Heart right ventricle (tissue), 16 donors: ENCODE data around the gene PPT2. TPM values are rescaled to one million over a fixed set of nuclear protein-coding genes. Genes with fewer than 3 reads are reported as not detected.

ENCODE experiments used
- ATAC-seq, 8 donors: fragments of 200-7000 bp; cut with Tn5 transposase; one replicate each; pipeline ENCODE4 v1.9.1; 2020; ENCODE audit warnings: mild to moderate bottlenecking in 8 of 8, moderate library complexity in 8 of 8, moderate number of reproducible peaks in 1 of 8
- DNase-seq, 2 donors: peaks; one replicate each; pipeline ENCODE4 v3.0.0-alpha.2; 2020
- H3K27ac ChIP-seq, 10 donors: fragments of 200-600 bp; sonication (generic) in 2 of 10; one replicate each; pipeline versions ENCODE4 v1.5.0 to v1.8.0; 2020 to 2022; ENCODE audit warnings: mild to moderate bottlenecking in 3 of 10
- H3K27me3 ChIP-seq, 7 donors: fragments of 200-600 bp; one replicate each; pipeline ENCODE4 v1.8.0; 2021 to 2022; ENCODE audit warnings: mild to moderate bottlenecking in 2 of 7
- H3K36me3 ChIP-seq, 9 donors: fragments of 200-600 bp; sonication (generic) in 1 of 9; one replicate each; pipeline versions ENCODE4 v1.5.0 to v1.8.0; 2020 to 2022; ENCODE audit warnings: mild to moderate bottlenecking in 2 of 9
- H3K4me1 ChIP-seq, 9 donors: fragments of 200-600 bp; sonication (generic) in 1 of 9; one replicate each; pipeline versions ENCODE4 v1.5.0 to v1.8.0; 2020 to 2022; ENCODE audit warnings: mild to moderate bottlenecking in 4 of 9
- H3K4me3 ChIP-seq, 10 donors: fragments of 200-600 bp; sonication (generic) in 2 of 10; one replicate each; pipeline versions ENCODE4 v1.5.0 to v1.8.0; 2020 to 2022; ENCODE audit warnings: mild to moderate bottlenecking in 7 of 10, moderate library complexity in 2 of 10
- H3K9me3 ChIP-seq, 11 donors: fragments of 200-600 bp in 10 of 11; sonication (generic) in 2 of 11; one replicate each; pipeline versions ENCODE4 v1.5.0 to v1.8.0; 2013 to 2022; ENCODE audit warnings: mild to moderate bottlenecking in 2 of 11, control low read depth in 1 of 11, moderate library complexity in 1 of 11
- WGBS, 2 donors: extraction: QIAGEN DNeasy Blood & Tissue Kit; methylation state at CpG; one replicate each; pipeline ENCODE4 v1.1.7; 2013; ENCODE audit warnings: inconsistent platforms in 1 of 2; 5-methylcytosine and 5-hydroxymethylcytosine counted together
- intact Hi-C, 10 donors: fragments of 100-400 bp; cut with DNase I; formaldehyde crosslinking; loops; one replicate each; pipeline versions ENCODE4 v1.11.1 to v1.14.2; 2022
- polyA plus RNA-seq, 2 donors: library from polyadenylated mRNA; stranded (reverse); fragments of 200-250 nt; gene quantifications; one replicate each; pipeline ENCODE4 v1.2.3, GENCODE V29; 2013
- total RNA-seq, 10 donors: library from RNA; stranded (reverse); fragmentation: NEBNext Ultra II Directional in 3 of 10; extraction: Animal tissue kit (Norgen Biotek cat#: 25700) in 3 of 10; gene quantifications; one replicate each; pipeline versions ENCODE4 v1.2.1 to v1.2.4, GENCODE V29; 2021 to 2023
- TF ChIP-seq, protein P1 (sequence below), 9 donors: fragments of 200-600 bp; sonication (generic) in 2 of 9; IDR thresholded peaks; one replicate each; pipeline versions ENCODE4 v1.5.0 to v1.8.0; 2021 to 2022; ENCODE audit warnings: antibody characterized with exemption in 9 of 9, mild to moderate bottlenecking in 5 of 9, moderate library complexity in 1 of 9
- donor health status: Arrhythmogenic right ventricular cardiomyopathy.
- donor health status: ischemic (EF 13 %, LVEDD 7.1; RV severe dilation, severe dysfunction).
- donor health status: healthy with polysubstance abuse.
- donor health status: DM: no; HTN: yes; CAD: no.
- donor health status: DM: no; HTN: no; CAD: no.
- donor health status: ischemic (EF 25% LVEDD 6.9; RV normal size, moderate dysfunction).
- donor health status: ischemic (EF 25% LVEDD 5.7; RV mildly dilated, moderate dysfunction).
- donor health status: healthy.
- donor health status: DM: yes; HTN: yes; CAD: no.
- donor health status: Ischemic cardiomyopathy.
- donor health status: ischemic (EF 35%, LVEDD 5.7; RV mildly dilated, moderate dysfunction).
- donor health status: nonischemic (EF 11% LVEDD 7.7; RV severe dilation, severe dysfunction).
- donor health status: DM: yes; HTN: yes; CAD: no.
- donor health status: PGD.
- donor health status: ischemic (EF 29% LVEDD 5.4; RV normal size, mild dysfunction).
- donor health status: nonischemic (EF 23%, LVEDD 6.1; RV moderate dilation, normal function).

Gene PPT2
- total and polyA plus RNA-seq, 12 donors: 16.8 to 31.8 (median 22.2) TPM

DNA sequence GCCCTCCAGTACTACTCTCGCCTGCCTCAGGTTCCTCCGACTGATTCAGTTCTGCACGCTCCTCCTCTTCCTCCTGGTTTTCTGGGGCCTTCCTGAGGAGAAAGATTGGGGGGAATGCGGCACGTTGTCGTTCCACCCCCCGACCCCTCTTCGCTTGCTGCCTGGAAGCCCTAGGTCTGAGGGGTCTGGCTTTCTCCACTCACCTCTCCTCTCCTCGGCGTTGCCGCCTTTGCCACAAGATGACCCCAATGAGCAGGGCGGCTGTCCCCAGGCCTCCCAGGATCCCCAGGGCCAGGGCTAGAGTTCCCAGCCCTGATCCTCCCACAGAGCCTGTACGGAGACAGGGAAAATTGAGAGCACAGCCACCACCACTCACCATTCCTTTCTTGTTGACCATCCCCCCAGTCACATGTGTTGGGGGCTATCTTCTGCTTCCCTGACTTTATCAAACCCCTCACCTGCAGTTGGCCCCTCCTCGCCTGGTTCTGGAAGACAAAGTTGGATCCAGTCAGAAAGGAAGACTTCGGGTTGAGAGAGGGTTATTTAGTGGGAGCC, 27.3 kb downstream of the PPT2 start:
- intact Hi-C loops: no loop called here
- H3K27ac ChIP-seq: peak overlapping the region in 4 of 10 donors; percentile 5 to 99 (median 59)
- DNase-seq (no peak), ATAC-seq (no peak)
- no peaks in the 10 kb centered on the region for H3K9me3 ChIP-seq
- H3K4me3 ChIP-seq: no peak overlapping the region
- peaks cover 0 to 54% (median 11%) of the 10 kb centered on the region in 9 donors for H3K36me3 ChIP-seq
- WGBS, 2 donors: 85 to 90% methylated on average over 15 of the region's 15 CpGs
- peaks cover 16 to 83% (median 58%) of the 10 kb centered on the region in 9 donors for H3K4me1 ChIP-seq
- TF ChIP-seq, protein P1, sequence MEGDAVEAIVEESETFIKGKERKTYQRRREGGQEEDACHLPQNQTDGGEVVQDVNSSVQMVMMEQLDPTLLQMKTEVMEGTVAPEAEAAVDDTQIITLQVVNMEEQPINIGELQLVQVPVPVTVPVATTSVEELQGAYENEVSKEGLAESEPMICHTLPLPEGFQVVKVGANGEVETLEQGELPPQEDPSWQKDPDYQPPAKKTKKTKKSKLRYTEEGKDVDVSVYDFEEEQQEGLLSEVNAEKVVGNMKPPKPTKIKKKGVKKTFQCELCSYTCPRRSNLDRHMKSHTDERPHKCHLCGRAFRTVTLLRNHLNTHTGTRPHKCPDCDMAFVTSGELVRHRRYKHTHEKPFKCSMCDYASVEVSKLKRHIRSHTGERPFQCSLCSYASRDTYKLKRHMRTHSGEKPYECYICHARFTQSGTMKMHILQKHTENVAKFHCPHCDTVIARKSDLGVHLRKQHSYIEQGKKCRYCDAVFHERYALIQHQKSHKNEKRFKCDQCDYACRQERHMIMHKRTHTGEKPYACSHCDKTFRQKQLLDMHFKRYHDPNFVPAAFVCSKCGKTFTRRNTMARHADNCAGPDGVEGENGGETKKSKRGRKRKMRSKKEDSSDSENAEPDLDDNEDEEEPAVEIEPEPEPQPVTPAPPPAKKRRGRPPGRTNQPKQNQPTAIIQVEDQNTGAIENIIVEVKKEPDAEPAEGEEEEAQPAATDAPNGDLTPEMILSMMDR (IDR thresholded peaks at IDR 0.05): no peak
- no peaks in the 10 kb centered on the region for H3K27me3 ChIP-seq

DNA sequence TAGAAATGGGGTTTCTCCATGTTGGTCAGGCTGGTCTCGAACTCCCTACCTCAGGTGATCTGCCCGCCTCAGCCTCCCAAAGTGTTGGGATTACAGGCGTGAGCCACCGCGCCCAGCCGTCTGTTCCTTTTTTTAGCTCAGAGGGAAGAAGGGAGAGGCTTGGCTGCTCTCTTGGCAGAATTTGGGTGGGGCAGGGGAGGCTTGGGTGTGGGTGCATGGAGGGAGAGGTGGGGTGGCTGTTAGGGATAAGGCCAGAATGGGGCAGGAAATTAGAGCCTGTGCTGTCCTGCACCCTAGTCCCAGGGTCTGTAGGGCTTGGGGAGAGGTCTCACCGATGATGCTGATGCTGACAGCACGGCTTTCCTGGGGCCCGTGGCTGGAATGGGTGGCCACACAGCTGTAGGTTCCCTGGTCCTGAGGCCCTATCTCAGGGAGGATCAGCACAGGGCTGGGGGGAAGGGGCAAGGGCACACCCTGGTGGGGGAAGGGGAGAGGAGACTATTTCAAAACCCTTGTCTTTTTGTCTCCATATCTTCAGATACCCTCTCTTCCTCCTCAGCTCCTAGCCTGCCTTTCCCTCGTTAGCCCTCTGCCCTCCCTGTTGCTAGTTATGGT, 28.1 kb downstream of the PPT2 start:
- no peak for DNase-seq
- H3K4me1 ChIP-seq: peaks cover 16 to 83% (median 59%) of the 10 kb centered on the region in 9 donors
- WGBS, 2 donors: 70 to 87% methylated on average over 10 of the region's 10 CpGs

DNA sequence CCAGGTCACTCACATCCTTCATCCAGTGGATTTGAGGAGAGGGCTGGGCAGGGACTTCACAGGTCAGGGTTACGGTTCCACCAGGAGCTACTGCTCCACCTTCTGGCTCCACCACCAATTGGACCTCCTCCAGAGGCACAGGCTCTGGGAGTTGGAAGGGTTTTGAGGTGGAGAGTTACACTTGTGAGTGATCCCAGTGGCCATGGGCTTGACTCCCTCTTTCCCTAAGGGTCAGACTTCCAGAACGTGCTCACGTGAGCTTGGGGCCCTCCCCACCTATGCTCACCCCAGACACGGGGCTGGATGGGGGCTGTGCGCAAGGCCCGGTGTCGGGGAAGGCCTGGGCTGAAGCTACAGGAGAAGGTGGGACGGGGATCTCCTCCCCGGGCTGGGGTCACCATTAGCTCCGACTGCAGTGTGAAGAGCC, 28.6 kb downstream of the PPT2 start:
- H3K27ac ChIP-seq: peak overlapping the region in 9 of 10 donors; percentile 19 to 99 (median 57)
- H3K4me3 ChIP-seq: no peak overlapping the region
- 82 to 90% methylated on average over 10 of the region's 10 CpGs for WGBS, 2 donors
- no peak for DNase-seq
- no peaks in the 10 kb centered on the region for H3K9me3 ChIP-seq
- TF ChIP-seq, protein P1 (IDR thresholded peaks at IDR 0.05): no peak
- peaks cover 16 to 87% (median 59%) of the 10 kb centered on the region in 9 donors for H3K4me1 ChIP-seq
- H3K27me3 ChIP-seq: no peaks in the 10 kb centered on the region
- peaks cover 0 to 67% (median 20%) of the 10 kb centered on the region in 9 donors for H3K36me3 ChIP-seq
- ATAC-seq: no peak
- intact Hi-C loops: no loop called here

More for the DNA sequence above, 28.1 kb downstream of the PPT2 start:
- H3K27ac ChIP-seq: peak overlapping the region in 8 of 10 donors; percentile 19 to 99 (median 61)
- peaks cover 0 to 62% (median 15%) of the 10 kb centered on the region in 9 donors for H3K36me3 ChIP-seq
- no peaks in the 10 kb centered on the region for H3K9me3 ChIP-seq
- ATAC-seq: no peak
- H3K4me3 ChIP-seq: no peak overlapping the region
- intact Hi-C loops: no loop called here
- no peaks in the 10 kb centered on the region for H3K27me3 ChIP-seq
- TF ChIP-seq, protein P1 (IDR thresholded peaks at IDR 0.05): no peak

DNA sequence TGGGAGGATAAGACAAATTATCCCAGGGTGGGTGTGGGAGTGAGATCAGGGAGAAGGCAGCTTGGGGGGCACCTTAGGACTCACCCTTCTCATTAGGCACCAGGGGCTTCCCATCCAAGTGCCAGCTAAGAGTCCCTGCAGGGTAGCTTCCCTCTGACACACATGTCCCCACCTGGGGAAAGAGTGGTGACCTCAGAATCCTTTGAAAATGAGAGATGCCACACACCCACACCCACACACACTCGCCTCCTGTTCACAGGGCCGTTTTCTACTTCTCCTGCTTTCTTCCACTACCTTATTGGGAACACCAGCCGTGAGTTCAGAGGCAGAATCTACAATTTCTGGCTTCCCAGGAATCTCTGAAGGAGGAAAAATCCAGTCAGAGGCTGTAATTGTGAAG, 29.1 kb downstream of the PPT2 start:
- Histone ChIP-seq H3K4me3 (no peak overlapping the region), H3K4me1 (peaks cover 16 to 91% (median 60%) of the 10 kb centered on the region in 9 donors), H3K9me3 (no peaks in the 10 kb centered on the region), H3K27me3 (no peaks in the 10 kb centered on the region), H3K27ac (peak overlapping the region; percentile 22 to 99 (median 66)), H3K36me3 (peaks cover 0 to 72% (median 25%) of the 10 kb centered on the region in 9 donors)
- DNase-seq: no peak
- ATAC-seq: no peak
- 77 to 90% methylated on average over 3 of the region's 3 CpGs for WGBS, 2 donors
- TF ChIP-seq, protein P1 (IDR thresholded peaks at IDR 0.05): no peak
- intact Hi-C loops: no loop called here
